Measurements from ENCODE around the gene ADORA2B. TPM values are rescaled to one million over a fixed set of nuclear protein-coding genes. Genes with fewer than 3 reads are reported as not detected.

ADORA2B gene
- total and polyA plus RNA-seq, 2 of the 8 experiments (the other 6 are each of a cell fraction or from before 2014, with no cell fraction given): 2.6 to 8.2 TPM

Other genes starting within 250 kb of the ADORA2B start
- 100.0 and 100 TPM in 2 replicates for gene ZNF286A, start 245.4 kb upstream of the ADORA2B start, total RNA-seq (2021; fragmentation: NEBNext Ultra II Directional; extraction: Animal tissue kit (Norgen Biotek cat#: 25700))
- 13.7 and 18.2 TPM in 2 replicates for gene ZNF286A, start 245.4 kb upstream of the ADORA2B start, polyA plus RNA-seq (2011; rRNA removed)
- 0.71 and 0.84 TPM in 2 replicates for gene TBC1D26, start 212.8 kb upstream of the ADORA2B start, total RNA-seq (2021; fragmentation: NEBNext Ultra II Directional; extraction: Animal tissue kit (Norgen Biotek cat#: 25700))
- 1.4 and 2.1 TPM in 2 replicates for gene TBC1D26, start 212.8 kb upstream of the ADORA2B start, polyA plus RNA-seq (2011; rRNA removed)
- 39.3 and 39.4 TPM in 2 replicates for gene ZSWIM7, start 54.6 kb downstream of the ADORA2B start, total RNA-seq (2021; fragmentation: NEBNext Ultra II Directional; extraction: Animal tissue kit (Norgen Biotek cat#: 25700))
- gene ZSWIM7, start 54.6 kb downstream of the ADORA2B start, polyA plus RNA-seq (2011; rRNA removed): 39.0 and 57.7 TPM in 2 replicates
- gene TTC19, start 54.7 kb downstream of the ADORA2B start, total RNA-seq (2021; fragmentation: NEBNext Ultra II Directional; extraction: Animal tissue kit (Norgen Biotek cat#: 25700)): 50.7 and 55.0 TPM in 2 replicates
- 9.9 and 11.8 TPM in 2 replicates for gene TTC19, start 54.7 kb downstream of the ADORA2B start, polyA plus RNA-seq (2011; rRNA removed)